HFF-Myc (cell line): Measurements from ENCODE around the gene PRKG1.

Experiments used
- DNase-seq: peaks from one replicate; pipeline ENCODE4 v3.0.0-alpha.2; 2011; ENCODE audit warnings: low read depth; ENCODE audit errors: extremely low read depth
- H3K4me3 ChIP-seq: replicated peaks from 2 replicates; pipeline ENCODE4 v1.5.1; 2011; ENCODE audit warnings: low read depth, mild to moderate bottlenecking, control low read depth, low read length
- CTCF ChIP-seq: IDR thresholded peaks from 2 replicates; pipeline ENCODE4 v1.5.1; 2012; ENCODE audit warnings: mild to moderate bottlenecking, low read depth, low read length, control low read depth; ENCODE audit errors: missing control alignments

The PRKG1 gene

GRCh38 chr10:51075043-51075872, 971 bp downstream of the PRKG1 start:
- TF ChIP-seq CTCF = no peak
- H3K4me3 ChIP-seq = peak overlapping the region; percentile 81

DNA sequence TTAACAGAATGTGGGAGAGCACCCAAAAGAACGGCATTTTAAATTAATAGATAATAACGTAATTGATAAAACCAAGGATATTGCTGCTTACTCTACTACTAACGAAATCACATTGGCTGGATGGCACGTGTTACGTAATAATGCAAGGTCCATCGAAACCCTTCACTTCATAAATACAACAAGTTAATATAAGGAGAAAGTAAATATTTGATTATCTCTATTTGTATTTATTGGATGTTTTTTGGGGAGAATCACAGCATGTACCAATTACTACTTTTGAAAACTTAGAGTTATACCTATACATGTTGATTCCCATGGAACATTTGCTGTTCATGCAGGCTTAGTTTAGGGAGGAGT, 1.6 kb downstream of the PRKG1 start:
- DNase-seq = no peak
- TF ChIP-seq CTCF = no peak
- peak overlapping the region; percentile 81 for H3K4me3 ChIP-seq

More at GRCh38 chr10:51075043-51075872, 971 bp downstream of the PRKG1 start:
- DNase-seq = no peak

GRCh38 chr10:51076299-51076841, 2.1 kb downstream of the PRKG1 start:
- DNase-seq = no peak
- peak overlapping the region; percentile 81 for H3K4me3 ChIP-seq
- no peak for TF ChIP-seq CTCF

DNA sequence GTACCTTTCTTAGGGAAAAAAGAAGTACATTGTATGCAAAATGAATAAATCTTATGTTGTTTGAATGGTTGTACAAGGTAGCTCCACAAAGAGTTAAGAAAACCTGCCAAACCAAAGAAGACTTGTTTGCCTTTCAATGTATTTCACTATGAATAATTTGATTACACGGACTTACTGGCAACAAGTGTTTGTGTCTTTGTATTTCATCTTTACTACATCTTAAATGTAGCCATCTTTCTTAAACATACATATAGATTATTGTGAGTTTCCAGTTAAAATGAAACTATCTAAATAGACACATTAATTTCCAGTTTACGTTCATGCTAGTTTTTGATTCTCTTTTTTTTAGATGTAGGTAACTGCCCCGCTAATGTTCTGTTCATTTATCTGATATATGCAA, 2.8 kb downstream of the PRKG1 start:
- no peak for DNase-seq
- no peak for TF ChIP-seq CTCF
- peak overlapping the region; percentile 5; the same call in 1 of the 2 replicates for H3K4me3 ChIP-seq

- no peak for DNase-seq
- H3K4me3 ChIP-seq = no peak overlapping the region
- TF ChIP-seq CTCF = no peak
Observed at GRCh38 chr10:51077507-51077906, 3.2 kb downstream of the PRKG1 start.

DNA sequence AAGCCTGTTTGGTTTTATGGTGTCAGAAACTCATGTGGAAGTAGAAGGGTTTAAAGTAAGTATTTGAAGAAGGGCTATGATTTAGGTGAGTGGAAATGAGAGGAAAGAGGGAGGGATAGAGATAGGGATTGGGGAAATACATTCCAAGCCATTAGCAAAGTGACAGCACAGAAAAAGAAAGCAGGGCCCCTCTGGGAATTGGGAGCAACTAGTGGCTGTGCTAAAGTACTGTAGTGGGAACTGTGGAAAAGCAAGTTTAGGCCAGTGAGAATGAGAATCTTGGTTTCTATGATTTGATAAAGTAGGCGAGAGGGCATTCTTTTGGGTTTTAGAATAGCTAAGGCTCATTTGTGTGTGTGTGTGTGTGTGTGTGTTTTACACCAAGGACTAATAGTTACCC, 5.0 kb downstream of the PRKG1 start:
- DNase-seq = no peak
- no peak for TF ChIP-seq CTCF
- no peak overlapping the region for H3K4me3 ChIP-seq
